HCT116 (cell line): Measurements from ENCODE around the gene CGNL1. TPM values are rescaled to one million over a fixed set of nuclear protein-coding genes. Genes with fewer than 3 reads are reported as not detected.

ENCODE experiments used
- ATAC-seq: fragments of 200-7000 bp; cut with Tn5 transposase; 2 replicates; pipeline ENCODE4 v1.9.1; 2020; ENCODE audit warnings: mild to moderate bottlenecking, moderate library complexity
- BruUV-seq: library from RNA; stranded (reverse); fragments of 400-500 nt; replicated peaks from 2 replicates; lab custom pipeline; 2021; lab: Mats Ljungman, UMichigan
- CTCF ChIA-PET: fragments of 300-600 bp; sonication (Branson Sonifier 250); formaldehyde crosslinking; loops from one replicate; lab custom pipeline; 2021; ENCODE audit warnings: antibody characterized with exemption; lab: Charles Lee
- POLR2A ChIA-PET: fragments of 300-600, 350-600 bp; sonication (Branson Sonifier 250); formaldehyde crosslinking; loops from one replicate; lab custom pipeline; 2021; ENCODE audit warnings: antibody characterized with exemption; lab: Charles Lee
- RAD21 ChIA-PET, 2 experiments: fragments of 300-600 bp; sonication (Branson Sonifier 250); formaldehyde crosslinking; loops; one replicate each; lab custom pipeline; 2023; ENCODE audit warnings: low total read pairs in 2 of 2; ENCODE audit not compliant: uncharacterized antibody in 2 of 2, unreplicated experiment in 2 of 2, low non-redundant PET in 1 of 2; lab: Charles Lee
- DNase-seq: peaks from one replicate; pipeline ENCODE4 v3.0.0-alpha.2; 2010; ENCODE audit warnings: low read depth, low spot score
- H2AFZ ChIP-seq: fragments of 200-600 bp; shearing (Covaris generic), sonication (generic); 2 replicates; pipeline ENCODE4 v1.6.1; 2017; ENCODE audit warnings: low read depth, mixed run types, mixed read lengths, antibody characterized with exemption, low read length; ENCODE audit not compliant: poor library complexity, severe bottlenecking
- H3K27ac ChIP-seq: 2 replicates; pipeline ENCODE4 v1.5.1; 2012; ENCODE audit warnings: low read depth, low read length
- H3K27me3 ChIP-seq: fragments of 200-600 bp; sonication (generic); 2 replicates; pipeline ENCODE4 v1.6.1; 2016; ENCODE audit warnings: mixed run types, low read length, mixed read lengths; ENCODE audit not compliant: insufficient read depth
- H3K36me3 ChIP-seq, 2 experiments: fragments of 200-500 bp in 1 of 2; fragments of 200-600 bp in 1 of 2; sonication (Bioruptor generic) in 1 of 2; sonication (generic) in 1 of 2; 2 replicates each; pipeline versions ENCODE4 v1.5.1 to v1.6.1; 2014 to 2016; ENCODE audit warnings: low read length in 2 of 2, inconsistent platforms in 1 of 2, mixed read lengths in 1 of 2, mixed run types in 1 of 2; ENCODE audit not compliant: insufficient read depth in 2 of 2, control insufficient read depth in 1 of 2
- H3K4me1 ChIP-seq, 2 experiments: fragments of 200-600 bp in 1 of 2; sonication (generic) in 1 of 2; 2 replicates each; pipeline versions ENCODE4 v1.5.1 to v1.6.1; 2012 to 2017; ENCODE audit warnings: low read length in 2 of 2, inconsistent platforms in 1 of 2, mild to moderate bottlenecking in 1 of 2, mixed read lengths in 1 of 2, mixed run types in 1 of 2, moderate library complexity in 1 of 2; ENCODE audit not compliant: insufficient read depth in 2 of 2, control insufficient read depth in 1 of 2
- H3K4me2 ChIP-seq: fragments of 200-600 bp; sonication (generic); 2 replicates; pipeline ENCODE4 v1.6.1; 2017; ENCODE audit warnings: mixed run types, low read length, mixed read lengths
- H3K4me3 ChIP-seq, 2 experiments: fragments of 200-600 bp in 1 of 2; sonication (generic) in 1 of 2; replicated peaks in 1 of 2; 2 replicates each; pipeline ENCODE4 v1.5.1; 2011 to 2016; ENCODE audit warnings: low read length in 2 of 2, control low read depth in 1 of 2, low read depth in 1 of 2, mild to moderate bottlenecking in 1 of 2, mixed read lengths in 1 of 2, mixed run types in 1 of 2
- H3K79me2 ChIP-seq: fragments of 200-600 bp; sonication (generic); 2 replicates; pipeline ENCODE4 v1.6.1; 2017; ENCODE audit warnings: mild to moderate bottlenecking, mixed run types, low read length, moderate library complexity, mixed read lengths; ENCODE audit not compliant: insufficient read depth
- H3K9ac ChIP-seq: fragments of 200-600 bp; sonication (generic); 2 replicates; pipeline ENCODE4 v1.6.1; 2016; ENCODE audit warnings: low read length, mixed read lengths
- H3K9me2 ChIP-seq: fragments of 200-600 bp; sonication (generic), shearing (Covaris generic); 2 replicates; pipeline ENCODE4 v1.6.1; 2017; ENCODE audit warnings: mixed run types, mild to moderate bottlenecking, moderate library complexity; ENCODE audit not compliant: insufficient read depth
- H3K9me3 ChIP-seq, 2 experiments: fragments of 200-500 bp in 1 of 2; fragments of 200-600 bp in 1 of 2; sonication (Bioruptor generic) in 1 of 2; sonication (generic) in 1 of 2; 2 replicates each; pipeline ENCODE4 v1.6.1; 2014 to 2017; ENCODE audit warnings: low read length in 2 of 2, mixed read lengths in 2 of 2, inconsistent platforms in 1 of 2, low read depth in 1 of 2, mild to moderate bottlenecking in 1 of 2, mixed run types in 1 of 2, moderate library complexity in 1 of 2; ENCODE audit not compliant: control insufficient read depth in 1 of 2, insufficient read depth in 1 of 2
- H4K20me1 ChIP-seq: fragments of 200-600 bp; sonication (generic), shearing (Covaris generic); 2 replicates; pipeline ENCODE4 v1.6.1; 2017; ENCODE audit warnings: mixed run types, mild to moderate bottlenecking, moderate library complexity; ENCODE audit not compliant: insufficient read depth
- ATF3 ChIP-seq: IDR thresholded peaks from 2 replicates; pipeline ENCODE4 v1.6.1; 2012
- CTCF ChIP-seq, 3 experiments: fragments of 200-600 bp in 1 of 3; sonication (generic) in 1 of 3; IDR thresholded peaks in 2 of 3; conservative IDR thresholded peaks in 1 of 3; 2 replicates each; pipeline ENCODE4 v1.5.1; 2012 to 2017; ENCODE audit warnings: low read depth in 2 of 3, low read length in 2 of 3, antibody characterized with exemption in 1 of 3, borderline replicate concordance in 1 of 3, control low read depth in 1 of 3, mild to moderate bottlenecking in 1 of 3, mixed read lengths in 1 of 3, mixed run types in 1 of 3, moderate library complexity in 1 of 3; ENCODE audit not compliant: insufficient read depth in 1 of 3
- ELF1 ChIP-seq: IDR thresholded peaks from 2 replicates; pipeline ENCODE4 v1.6.1; 2012; ENCODE audit warnings: low read depth, borderline replicate concordance
- TCF7L2 ChIP-seq: IDR thresholded peaks from 2 replicates; pipeline ENCODE4 v1.7.0; 2011; ENCODE audit warnings: borderline replicate concordance, inconsistent platforms; ENCODE audit not compliant: insufficient read depth, insufficient read length; ENCODE audit errors: extremely low read depth
- ZFX ChIP-seq: fragments of 450-650 bp; IDR thresholded peaks from 2 replicates; pipeline ENCODE4 v1.6.1; 2017
- intact Hi-C: fragments of 100-400 bp; cut with micrococcal nuclease; formaldehyde crosslinking; loops from 2 replicates; pipeline ENCODE4 v1.10.0; 2022
- total RNA-seq: library from RNA; stranded (reverse); gene quantifications from one replicate; pipeline ENCODE4 v1.2.1, GENCODE V29; 2021; ENCODE audit not compliant: unreplicated experiment

Gene CGNL1
- total RNA-seq, 1 experiment from 2014 or later = 2.2 TPM

GRCh38 chr15:57353317-57353804, 22.9 kb upstream of the CGNL1 start:
- no peak for ATAC-seq

More at GRCh38 chr15:57353317-57353804, 22.9 kb upstream of the CGNL1 start:
- H3K27ac ChIP-seq = no peak overlapping the region
- POLR2A ChIA-PET = no interaction called here
- CTCF ChIA-PET = no interaction called here
- RAD21 ChIA-PET = no interaction called here
- intact Hi-C loops = no loop called here
- no peaks in the 10 kb centered on the region for H3K4me1 ChIP-seq
- DNase-seq = no peak
- TF ChIP-seq CTCF (IDR thresholded peaks at IDR 0.05 in 2 of 3, conservative IDR thresholded peaks at IDR 0.05 in 1 of 3; ENCODE audit: borderline replicate concordance in 1 of 3, insufficient read depth in 1 of 3, low read depth in 2 of 3, low read length in 2 of 3) (no peak), TCF7L2 (no peak), ZFX (no peak), ATF3 (no peak), ELF1 (no peak)
- H3K79me2 ChIP-seq = no peaks in the 10 kb centered on the region
- H3K9me2 ChIP-seq = no peaks in the 10 kb centered on the region; the same call in 1 of the 2 replicates
- H4K20me1 ChIP-seq = no peaks in the 10 kb centered on the region
- H3K9ac ChIP-seq = no peak overlapping the region
- no peak overlapping the region for H3K4me3 ChIP-seq
- no peak overlapping the region for H2AFZ ChIP-seq
- H3K9me3 ChIP-seq = no peaks in the 10 kb centered on the region
- H3K4me2 ChIP-seq = no peak overlapping the region
- BruUV-seq = no TSS peak
- no peaks in the 10 kb centered on the region for H3K27me3 ChIP-seq
- H3K36me3 ChIP-seq = no peaks in the 10 kb centered on the region
